ENCODE results near the gene EFCAB5.

DNA sequence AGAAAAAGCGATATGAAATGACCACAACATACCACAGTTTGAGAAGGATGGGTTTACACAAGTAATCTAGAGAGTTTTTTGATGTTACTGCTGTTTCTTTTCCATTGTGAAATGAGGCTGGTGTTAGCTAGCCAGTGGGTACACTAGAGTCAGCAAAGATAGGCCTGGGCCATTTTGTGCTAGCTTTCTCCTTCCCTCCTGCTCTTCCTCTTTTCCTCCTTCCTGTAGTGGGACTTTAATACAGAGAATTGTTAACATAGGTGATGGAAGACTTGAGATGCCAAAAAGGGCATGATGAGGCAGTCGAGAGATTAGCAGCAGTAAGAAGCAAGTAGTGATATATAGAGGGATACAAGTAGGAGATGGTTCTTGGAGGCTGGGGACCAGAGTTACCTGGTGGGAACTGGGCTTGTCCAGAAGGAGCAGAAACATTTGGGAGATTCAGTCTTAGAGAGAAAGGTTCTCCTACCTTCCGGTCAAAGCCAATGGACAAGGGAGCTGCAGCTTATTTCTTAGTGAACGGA, 182.9 kb downstream of the EFCAB5 start:
- TF ChIP-seq ZFP36 (IDR thresholded peaks at IDR 0.05; ENCODE audit: borderline replicate concordance, low read depth, low read length, partially characterized antibody) (no peak), ZBTB7A (CRISPR knock-in tag; IDR thresholded peaks at IDR 0.05) (no peak)
- TF ChIP-seq, protein P1, sequence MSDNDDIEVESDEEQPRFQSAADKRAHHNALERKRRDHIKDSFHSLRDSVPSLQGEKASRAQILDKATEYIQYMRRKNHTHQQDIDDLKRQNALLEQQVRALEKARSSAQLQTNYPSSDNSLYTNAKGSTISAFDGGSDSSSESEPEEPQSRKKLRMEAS (IDR thresholded peaks at IDR 0.05), result no peak
